Breast epithelium (tissue), 3 donors: ENCODE results near the gene TNFAIP8L1.

ENCODE experiments used
- CTCF ChIP-seq, 3 donors: fragments of 450-650 bp; IDR thresholded peaks; one replicate each; pipeline ENCODE4 v1.5.1; 2016 to 2017; ENCODE audit warnings: antibody characterized with exemption in 3 of 3, mild to moderate bottlenecking in 3 of 3, moderate library complexity in 3 of 3
- POLR2A ChIP-seq: fragments of 450-650 bp; IDR thresholded peaks from one replicate; pipeline ENCODE4 v1.6.1; 2016; ENCODE audit warnings: antibody characterized with exemption, mild to moderate bottlenecking, moderate library complexity

GRCh38 chr19:4600082-4600481, 39.2 kb upstream of the TNFAIP8L1 start:
- TF ChIP-seq CTCF (IDR thresholded peaks at IDR 0.05) (no peak), POLR2A (no peak)
